ENCODE results near the gene SMARCA2.
A peak's percentile ranks its signal among the peaks of the same experiment; 100 is the strongest.

The SMARCA2 gene

GRCh38 chr9:2216591-2216990, 201.4 kb downstream of the SMARCA2 start:
- no peak for ATAC-seq
- Mint-ChIP-seq H3K4me1 (no peaks in the 10 kb centered on the region), H3K9me3 (peaks cover 5% of the 10 kb centered on the region), H3K27me3 (no peaks in the 10 kb centered on the region), H3K36me3 (ENCODE audit: low read depth) (no peaks in the 10 kb centered on the region), H3K4me3 (no peak overlapping the region), H3K27ac (no peak overlapping the region)
- no peak for DNase-seq

DNA sequence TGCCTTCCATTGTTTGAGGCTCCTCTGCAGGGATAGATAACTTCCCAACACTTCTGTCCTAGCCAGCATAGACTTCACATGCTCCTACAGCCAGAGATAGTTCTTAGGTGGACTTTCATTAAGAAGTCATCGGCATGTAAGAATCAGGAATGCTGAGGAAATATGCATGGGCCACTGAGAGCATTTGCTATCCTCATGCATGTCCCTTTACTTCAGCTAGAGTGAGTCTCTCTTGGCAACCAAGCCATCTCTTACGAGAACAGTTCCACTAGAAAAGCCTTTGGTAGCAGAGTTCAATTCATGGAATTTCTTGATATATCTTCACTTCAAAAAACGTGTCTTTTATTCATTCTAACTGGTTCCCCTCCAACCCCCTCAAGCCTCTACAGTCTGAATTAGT, 202.4 kb downstream of the SMARCA2 start:
- Mint-ChIP-seq H3K27me3 (no peaks in the 10 kb centered on the region), H3K27ac (no peak overlapping the region), H3K4me3 (no peak overlapping the region), H3K9me3 (peaks cover 5% of the 10 kb centered on the region), H3K36me3 (ENCODE audit: low read depth) (peaks cover under 1% of the 10 kb centered on the region), H3K4me1 (no peaks in the 10 kb centered on the region)
- DNase-seq (no peak), ATAC-seq (no peak)

DNA sequence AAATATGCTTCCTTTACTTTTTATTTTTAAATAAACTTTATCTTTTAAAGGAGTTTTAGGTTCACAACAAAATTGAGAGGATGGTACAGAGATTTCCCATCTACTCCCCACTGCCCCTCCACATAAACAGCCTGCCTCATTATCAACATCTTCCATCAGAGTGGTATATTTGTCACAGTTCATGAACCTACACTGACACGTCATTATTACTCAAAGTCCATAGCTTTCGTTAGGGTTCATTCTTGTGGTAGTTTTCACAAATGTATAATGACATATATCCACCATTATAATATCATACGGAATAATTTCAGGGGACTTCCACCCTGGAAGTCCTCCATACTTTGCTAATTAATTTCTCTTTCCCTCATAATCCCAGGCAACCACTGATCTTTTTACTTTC, 204.9 kb downstream of the SMARCA2 start:
- ATAC-seq (no peak), DNase-seq (no peak)
- Mint-ChIP-seq H3K4me3 (no peak overlapping the region), H3K9me3 (peaks cover 5% of the 10 kb centered on the region), H3K27ac (no peak overlapping the region), H3K36me3 (ENCODE audit: low read depth) (peaks cover 2% of the 10 kb centered on the region), H3K4me1 (no peaks in the 10 kb centered on the region), H3K27me3 (no peaks in the 10 kb centered on the region)

GRCh38 chr9:2227144-2227867, 212.2 kb downstream of the SMARCA2 start:
- Mint-ChIP-seq H3K36me3 (ENCODE audit: low read depth) (peaks cover 2% of the 10 kb centered on the region), H3K4me3 (no peak overlapping the region), H3K9me3 (no peaks in the 10 kb centered on the region), H3K4me1 (peaks cover 2% of the 10 kb centered on the region), H3K27me3 (no peaks in the 10 kb centered on the region), H3K27ac (no peak overlapping the region)
- DNase-seq (no peak), ATAC-seq (no peak)

DNA sequence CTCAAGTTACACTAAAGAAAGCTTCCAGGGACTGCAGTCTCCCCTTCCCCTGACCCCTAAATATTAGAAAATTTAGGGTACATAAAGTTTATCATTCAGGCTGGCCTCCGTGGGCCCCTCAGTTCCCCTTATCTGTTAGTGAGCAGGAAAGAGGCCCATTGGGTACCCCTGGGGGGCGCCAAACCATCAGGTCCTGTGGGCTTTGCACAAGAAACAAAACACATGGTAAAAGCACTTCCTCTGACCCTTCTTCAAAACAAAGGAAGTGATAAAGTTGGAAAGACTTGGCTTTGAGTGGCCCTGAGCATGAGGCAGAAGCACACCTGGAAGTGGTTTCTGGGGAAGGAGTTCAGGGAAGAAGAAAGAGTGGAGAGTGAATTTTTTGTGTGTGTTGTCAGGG, 213.0 kb downstream of the SMARCA2 start:
- Mint-ChIP-seq H3K4me1 (peaks cover 2% of the 10 kb centered on the region), H3K27me3 (no peaks in the 10 kb centered on the region), H3K9me3 (no peaks in the 10 kb centered on the region), H3K36me3 (ENCODE audit: low read depth) (no peaks in the 10 kb centered on the region), H3K4me3 (no peak overlapping the region), H3K27ac (no peak overlapping the region)
- ATAC-seq: no peak
- DNase-seq: peak; percentile 30

DNA sequence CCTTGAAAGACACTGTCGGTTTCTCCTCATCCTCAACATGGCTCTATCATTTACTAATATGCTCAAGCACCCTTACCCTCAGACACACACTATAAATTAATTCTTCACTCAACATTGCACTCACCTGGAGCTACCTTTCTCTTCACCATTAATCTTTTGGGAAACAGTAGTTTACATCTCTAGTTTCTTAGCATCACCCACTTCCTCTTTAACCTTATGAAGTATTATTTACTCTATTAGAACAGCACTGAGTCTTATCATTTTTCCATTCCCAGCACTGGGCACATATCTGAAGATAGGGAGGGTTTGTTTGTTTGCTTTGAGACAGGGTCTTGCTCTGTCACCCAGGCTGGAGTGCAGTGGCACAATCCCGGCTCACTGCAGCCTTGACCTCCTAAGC, 213.5 kb downstream of the SMARCA2 start:
- no peaks in the 10 kb centered on the region for H3K9me3 Mint-ChIP-seq
- no peak overlapping the region for H3K4me3 Mint-ChIP-seq
- H3K36me3 Mint-ChIP-seq (ENCODE audit: low read depth): no peaks in the 10 kb centered on the region
- H3K27ac Mint-ChIP-seq: no peak overlapping the region
- H3K27me3 Mint-ChIP-seq: peaks cover 2% of the 10 kb centered on the region
- no peak for ATAC-seq
- DNase-seq: no peak
- peaks cover 2% of the 10 kb centered on the region for H3K4me1 Mint-ChIP-seq

DNA sequence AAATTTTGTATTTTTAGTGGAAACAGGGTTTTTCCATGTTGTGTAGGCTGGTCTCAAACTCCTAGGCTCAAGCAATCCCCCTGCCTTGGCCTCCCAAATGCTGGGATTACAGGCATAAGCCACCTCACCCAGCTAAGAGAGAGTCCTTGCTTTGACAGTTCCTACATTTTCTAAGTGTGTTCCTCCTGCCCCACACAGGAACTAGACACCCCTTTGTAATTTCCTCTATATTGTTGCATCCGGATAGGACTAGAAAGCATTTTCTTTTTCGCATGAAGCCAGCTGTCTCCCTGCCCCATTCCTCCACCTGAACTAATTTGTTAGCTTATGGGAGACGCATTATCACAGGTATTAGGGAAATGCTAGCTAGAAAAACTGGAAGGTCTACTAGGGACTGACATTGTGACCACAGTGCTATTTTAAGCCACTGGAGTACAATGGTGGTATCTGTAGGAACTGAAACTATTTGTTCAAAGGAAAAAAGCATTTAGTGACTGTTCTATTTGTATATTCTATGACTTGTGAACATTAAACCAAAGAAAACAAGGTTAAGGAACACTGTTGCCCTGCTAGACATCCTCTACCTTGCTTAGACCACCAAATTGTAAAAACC, 214.1 kb downstream of the SMARCA2 start:
- Mint-ChIP-seq H3K9me3 (no peaks in the 10 kb centered on the region), H3K27ac (no peak overlapping the region), H3K4me3 (no peak overlapping the region), H3K27me3 (peaks cover 2% of the 10 kb centered on the region), H3K4me1 (peaks cover 2% of the 10 kb centered on the region), H3K36me3 (ENCODE audit: low read depth) (no peaks in the 10 kb centered on the region)
- DNase-seq (no peak), ATAC-seq (no peak)

DNA sequence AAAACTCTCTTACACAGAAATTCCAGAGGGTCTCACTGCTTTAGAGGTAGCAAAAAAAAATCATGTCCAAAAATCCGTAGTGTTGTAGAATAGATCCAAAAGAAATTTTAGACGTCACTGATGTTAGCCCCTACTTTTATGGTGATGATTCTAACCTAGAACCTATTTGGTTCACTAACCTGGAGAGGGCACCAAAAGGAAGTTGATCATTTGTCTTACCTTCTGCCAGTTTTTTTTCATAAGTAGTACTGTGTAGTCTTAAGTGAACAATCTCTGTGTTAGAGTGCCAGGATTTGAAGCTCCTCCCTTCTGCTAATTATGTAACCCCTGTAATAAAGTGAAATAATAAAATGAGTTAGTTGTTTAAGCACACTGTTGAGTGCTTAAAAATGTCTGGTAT, 215.2 kb downstream of the SMARCA2 start:
- Mint-ChIP-seq H3K4me3 (no peak overlapping the region), H3K36me3 (ENCODE audit: low read depth) (no peaks in the 10 kb centered on the region), H3K27me3 (peaks cover 2% of the 10 kb centered on the region), H3K4me1 (peaks cover 2% of the 10 kb centered on the region), H3K9me3 (no peaks in the 10 kb centered on the region), H3K27ac (no peak overlapping the region)
- no peak for ATAC-seq
- DNase-seq: no peak

GRCh38 chr9:2231101-2231500, 216.0 kb downstream of the SMARCA2 start:
- H3K36me3 Mint-ChIP-seq (ENCODE audit: low read depth): no peaks in the 10 kb centered on the region
- H3K4me3 Mint-ChIP-seq: no peak overlapping the region
- peaks cover 2% of the 10 kb centered on the region for H3K27me3 Mint-ChIP-seq
- H3K4me1 Mint-ChIP-seq: peaks cover 2% of the 10 kb centered on the region
- no peak for DNase-seq
- H3K9me3 Mint-ChIP-seq: no peaks in the 10 kb centered on the region
- no peak for ATAC-seq
- H3K27ac Mint-ChIP-seq: no peak overlapping the region

DNA sequence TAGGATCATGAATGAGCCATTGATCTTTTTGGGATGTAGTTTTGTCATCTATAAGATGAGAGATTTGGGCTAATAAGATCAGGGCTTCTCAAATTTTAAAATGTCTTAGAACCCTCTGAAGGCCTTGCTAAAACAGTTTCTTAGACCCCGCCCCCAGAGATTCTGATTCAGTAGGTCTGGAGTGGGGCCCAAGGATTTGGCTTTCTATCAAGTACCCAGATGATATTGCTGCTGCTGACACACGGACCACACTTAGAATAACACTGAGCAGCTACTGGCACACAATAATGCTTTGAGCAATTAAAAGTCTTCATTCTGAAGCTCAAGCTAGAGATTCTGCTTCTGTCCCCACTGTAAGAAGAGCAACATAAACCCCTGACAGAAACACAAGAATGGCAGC, 216.7 kb downstream of the SMARCA2 start:
- Mint-ChIP-seq H3K9me3 (no peaks in the 10 kb centered on the region), H3K4me3 (no peak overlapping the region), H3K36me3 (ENCODE audit: low read depth) (no peaks in the 10 kb centered on the region), H3K27ac (no peak overlapping the region), H3K27me3 (peaks cover 2% of the 10 kb centered on the region), H3K4me1 (peaks cover 2% of the 10 kb centered on the region)
- no peak for ATAC-seq
- DNase-seq: no peak

DNA sequence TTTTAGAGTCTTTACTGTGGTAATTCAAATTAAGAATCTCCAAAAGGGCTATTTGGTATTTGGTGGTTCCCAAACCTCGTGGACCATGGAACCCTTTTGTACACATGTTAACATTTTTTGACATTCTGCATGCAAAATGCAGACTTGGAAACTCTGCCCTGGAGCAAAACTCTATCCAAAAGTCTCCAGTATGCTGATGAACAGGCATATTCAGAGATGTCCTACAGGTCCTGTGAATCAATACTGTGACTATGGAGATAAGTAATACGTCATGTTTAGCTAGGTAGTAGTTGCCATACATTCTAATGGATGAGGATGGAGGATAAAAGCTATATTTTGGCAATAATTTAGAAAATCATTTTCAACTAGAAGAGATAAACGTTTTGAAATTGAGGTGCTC, 218.1 kb downstream of the SMARCA2 start:
- Mint-ChIP-seq H3K27me3 (peaks cover 2% of the 10 kb centered on the region), H3K36me3 (ENCODE audit: low read depth) (no peaks in the 10 kb centered on the region), H3K4me3 (no peak overlapping the region), H3K4me1 (peaks cover 2% of the 10 kb centered on the region), H3K9me3 (no peaks in the 10 kb centered on the region), H3K27ac (no peak overlapping the region)
- ATAC-seq (no peak), DNase-seq (no peak)

DNA sequence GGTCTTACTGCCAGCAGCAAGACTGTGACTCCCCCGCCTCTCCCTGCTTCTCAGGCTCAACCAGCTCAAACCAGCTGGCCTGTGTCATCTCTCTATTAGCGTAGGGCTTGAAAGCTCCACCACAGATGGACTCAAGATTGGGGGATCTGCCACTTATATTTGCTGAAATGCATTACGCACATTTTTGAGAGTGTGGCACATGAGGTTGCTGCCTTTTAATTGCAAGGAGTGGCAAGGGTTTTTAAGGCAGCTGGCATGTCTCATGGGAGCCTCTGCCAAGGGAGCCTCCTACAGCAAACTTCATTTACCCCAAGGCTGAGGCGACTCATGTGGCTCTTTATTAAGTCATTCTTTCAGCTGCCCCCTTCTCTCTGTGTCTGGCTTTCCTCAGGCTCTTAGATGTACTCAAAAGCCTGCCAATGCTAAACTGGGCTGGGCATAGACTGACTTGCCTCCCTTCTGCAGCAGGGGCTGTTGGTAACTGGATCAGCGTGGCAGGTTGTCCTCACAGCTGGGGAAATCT, 219.3 kb downstream of the SMARCA2 start:
- H3K27me3 Mint-ChIP-seq: peaks cover 5% of the 10 kb centered on the region
- H3K4me1 Mint-ChIP-seq: no peaks in the 10 kb centered on the region
- ATAC-seq: no peak
- no peak overlapping the region for H3K4me3 Mint-ChIP-seq
- no peaks in the 10 kb centered on the region for H3K36me3 Mint-ChIP-seq (ENCODE audit: low read depth)
- H3K27ac Mint-ChIP-seq: no peak overlapping the region
- H3K9me3 Mint-ChIP-seq: no peaks in the 10 kb centered on the region
- DNase-seq: no peak

DNA sequence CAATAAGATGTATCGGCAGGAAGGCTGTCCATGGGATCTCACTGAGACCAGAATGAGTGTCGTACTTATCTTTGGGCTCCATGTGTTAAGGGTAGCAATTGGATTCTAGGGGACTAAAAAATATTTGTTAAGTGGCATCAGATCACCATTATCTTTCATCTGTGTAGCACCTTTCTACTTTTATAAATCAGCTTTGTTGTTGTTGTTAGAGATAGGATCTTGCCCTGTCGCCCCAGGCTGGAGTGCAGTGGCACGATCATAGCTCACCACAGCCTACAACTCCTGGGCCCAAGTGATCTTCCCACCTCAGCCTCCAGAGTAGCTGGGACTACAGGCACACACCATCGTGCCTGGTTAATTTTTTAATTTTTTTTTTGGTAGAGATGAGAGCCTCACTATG, 220.5 kb downstream of the SMARCA2 start:
- no peak overlapping the region for H3K27ac Mint-ChIP-seq
- no peaks in the 10 kb centered on the region for H3K9me3 Mint-ChIP-seq
- ATAC-seq: no peak
- no peak overlapping the region for H3K4me3 Mint-ChIP-seq
- H3K36me3 Mint-ChIP-seq (ENCODE audit: low read depth): no peaks in the 10 kb centered on the region
- DNase-seq: no peak
- peaks cover 7% of the 10 kb centered on the region for H3K27me3 Mint-ChIP-seq
- H3K4me1 Mint-ChIP-seq: no peaks in the 10 kb centered on the region

DNA sequence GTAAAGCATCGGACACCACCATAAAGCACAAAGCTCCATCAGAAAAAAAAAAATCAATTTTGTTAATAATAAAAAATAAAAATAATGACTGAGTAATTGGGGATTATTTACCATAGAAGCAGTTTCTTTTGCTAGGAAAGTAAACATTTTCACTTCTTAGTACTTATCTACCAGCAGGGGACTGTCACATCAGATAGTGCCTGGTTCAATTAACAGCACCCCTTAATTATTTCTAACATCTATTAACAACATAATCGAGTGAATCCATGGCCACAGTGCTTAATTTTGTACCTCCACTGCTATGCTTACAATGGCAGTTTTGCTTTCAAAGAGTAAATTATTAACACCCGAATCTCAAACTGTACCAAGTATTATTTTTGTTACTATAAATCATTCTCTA, 221.7 kb downstream of the SMARCA2 start:
- ATAC-seq (no peak), DNase-seq (no peak)
- Mint-ChIP-seq H3K4me3 (no peak overlapping the region), H3K36me3 (ENCODE audit: low read depth) (no peaks in the 10 kb centered on the region), H3K27me3 (peaks cover 7% of the 10 kb centered on the region), H3K4me1 (peaks cover 5% of the 10 kb centered on the region), H3K9me3 (no peaks in the 10 kb centered on the region), H3K27ac (no peak overlapping the region)

- ATAC-seq (no peak), DNase-seq (no peak)
- H3K27ac Mint-ChIP-seq: no peak overlapping the region
- H3K27me3 Mint-ChIP-seq: peaks cover 20% of the 10 kb centered on the region
- H3K9me3 Mint-ChIP-seq: peaks cover 9% of the 10 kb centered on the region
- H3K36me3 Mint-ChIP-seq (ENCODE audit: low read depth): no peaks in the 10 kb centered on the region
- peak overlapping the region; percentile 70 for H3K4me3 Mint-ChIP-seq
- H3K4me1 Mint-ChIP-seq: peaks cover 15% of the 10 kb centered on the region
Observed at GRCh38 chr9:2241461-2241835, 226.3 kb downstream of the SMARCA2 start.

All from activated naive CD8-positive, alpha-beta T cell treated with anti-CD3 and anti-CD28 coated beads, Interleukin-2, amount 50 U/mL, for 24 hours (primary cell).